CD1c-positive myeloid dendritic cell (primary cell): Measurements from ENCODE around the gene NPHS1.

Experiments
- DNase-seq: peaks from one replicate; pipeline ENCODE4 v3.0.0-alpha.2; 2016; ENCODE audit errors: extremely low spot score

Gene NPHS1

DNA sequence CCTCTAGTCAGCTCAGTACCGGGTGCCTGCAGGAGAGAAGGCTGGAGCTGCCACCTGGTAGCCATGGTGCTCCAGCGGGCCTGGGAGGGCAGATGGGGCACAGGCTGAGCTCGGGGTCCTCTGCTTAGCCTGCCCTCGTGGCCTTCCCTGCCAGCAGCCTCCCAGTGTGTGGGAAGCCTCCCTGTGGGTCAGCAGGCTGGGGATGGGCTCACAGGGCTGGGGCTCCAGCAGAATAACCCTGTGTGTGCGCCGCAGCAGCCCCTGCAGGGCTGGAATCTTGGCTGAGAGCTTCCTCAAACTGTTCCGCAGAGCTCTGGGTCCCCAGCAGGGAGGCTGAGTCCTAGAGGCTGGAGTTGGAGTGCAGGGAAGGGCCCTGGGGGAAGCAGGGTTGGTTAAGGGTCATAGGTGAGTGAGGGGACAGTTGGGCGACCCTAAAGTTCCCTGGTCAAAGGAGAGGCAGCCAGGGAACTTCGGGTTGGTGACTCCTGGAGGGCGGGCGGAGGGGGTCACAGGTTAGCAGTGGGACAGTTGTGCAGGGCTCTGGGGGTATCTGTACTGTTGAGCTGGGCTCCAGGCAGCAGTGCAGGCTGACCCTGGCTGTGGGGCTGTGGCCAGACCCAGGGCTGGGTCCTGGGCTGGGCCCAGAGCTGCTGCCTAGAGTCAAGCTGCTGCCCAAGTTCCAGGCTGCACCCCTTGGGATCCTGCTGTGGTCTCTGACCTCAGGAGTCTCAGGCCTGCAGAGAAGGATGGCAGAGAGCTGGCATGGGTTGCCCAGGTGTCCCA is 62.9 kb downstream of the NPHS1 start:
- no peak for DNase-seq

DNA sequence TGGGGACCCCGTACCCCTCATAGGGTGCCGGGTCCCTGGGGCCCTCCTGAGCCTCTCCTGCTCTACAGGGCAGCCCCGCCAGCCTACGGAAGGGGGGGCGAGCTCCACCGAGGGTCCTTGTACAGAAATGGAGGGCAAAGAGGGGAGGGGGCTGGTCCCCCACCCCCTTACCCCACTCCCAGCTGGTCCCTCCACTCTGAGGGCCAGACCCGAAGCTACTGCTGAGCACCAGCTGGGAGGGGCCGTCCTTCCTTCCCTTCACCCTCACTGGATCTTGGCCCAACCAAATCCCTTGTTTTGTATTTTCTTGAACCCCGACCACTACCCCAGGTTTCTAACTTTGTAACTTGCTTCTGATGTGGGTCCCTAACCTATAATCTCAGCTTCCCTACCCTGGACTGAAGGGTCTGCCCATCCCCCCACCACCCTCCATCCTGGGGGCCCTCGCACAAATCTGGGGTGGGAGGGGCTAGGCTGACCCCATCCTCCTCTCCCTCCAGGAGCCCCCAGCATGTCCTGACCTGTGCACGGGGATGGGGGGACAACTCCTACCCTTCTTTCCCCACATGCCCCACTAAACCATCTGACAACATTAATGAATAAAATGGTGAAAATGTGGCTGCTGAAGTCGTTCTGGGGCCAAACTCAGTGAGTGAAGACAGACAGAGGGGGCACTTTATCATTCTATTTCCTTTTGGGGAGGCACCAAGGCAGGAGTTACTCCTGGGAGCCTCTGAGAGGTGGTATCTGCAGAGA is 63.9 kb downstream of the NPHS1 start:
- no peak for DNase-seq

DNA sequence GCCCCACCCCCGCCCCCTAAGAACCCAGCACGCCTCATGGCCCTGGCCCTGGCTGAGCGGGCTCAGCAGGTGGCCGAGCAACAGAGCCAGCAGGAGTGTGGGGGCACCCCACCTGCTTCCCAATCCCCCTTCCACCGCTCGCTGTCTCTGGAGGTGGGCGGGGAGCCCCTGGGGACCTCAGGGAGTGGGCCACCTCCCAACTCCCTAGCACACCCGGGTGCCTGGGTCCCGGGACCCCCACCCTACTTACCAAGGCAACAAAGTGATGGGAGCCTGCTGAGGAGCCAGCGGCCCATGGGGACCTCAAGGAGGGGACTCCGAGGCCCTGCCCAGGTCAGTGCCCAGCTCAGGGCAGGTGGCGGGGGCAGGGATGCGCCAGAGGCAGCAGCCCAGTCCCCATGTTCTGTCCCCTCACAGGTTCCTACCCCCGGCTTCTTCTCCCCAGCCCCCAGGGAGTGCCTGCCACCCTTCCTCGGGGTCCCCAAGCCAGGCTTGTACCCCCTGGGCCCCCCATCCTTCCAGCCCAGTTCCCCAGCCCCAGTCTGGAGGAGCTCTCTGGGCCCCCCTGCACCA is 65.0 kb downstream of the NPHS1 start:
- DNase-seq: no peak

DNA sequence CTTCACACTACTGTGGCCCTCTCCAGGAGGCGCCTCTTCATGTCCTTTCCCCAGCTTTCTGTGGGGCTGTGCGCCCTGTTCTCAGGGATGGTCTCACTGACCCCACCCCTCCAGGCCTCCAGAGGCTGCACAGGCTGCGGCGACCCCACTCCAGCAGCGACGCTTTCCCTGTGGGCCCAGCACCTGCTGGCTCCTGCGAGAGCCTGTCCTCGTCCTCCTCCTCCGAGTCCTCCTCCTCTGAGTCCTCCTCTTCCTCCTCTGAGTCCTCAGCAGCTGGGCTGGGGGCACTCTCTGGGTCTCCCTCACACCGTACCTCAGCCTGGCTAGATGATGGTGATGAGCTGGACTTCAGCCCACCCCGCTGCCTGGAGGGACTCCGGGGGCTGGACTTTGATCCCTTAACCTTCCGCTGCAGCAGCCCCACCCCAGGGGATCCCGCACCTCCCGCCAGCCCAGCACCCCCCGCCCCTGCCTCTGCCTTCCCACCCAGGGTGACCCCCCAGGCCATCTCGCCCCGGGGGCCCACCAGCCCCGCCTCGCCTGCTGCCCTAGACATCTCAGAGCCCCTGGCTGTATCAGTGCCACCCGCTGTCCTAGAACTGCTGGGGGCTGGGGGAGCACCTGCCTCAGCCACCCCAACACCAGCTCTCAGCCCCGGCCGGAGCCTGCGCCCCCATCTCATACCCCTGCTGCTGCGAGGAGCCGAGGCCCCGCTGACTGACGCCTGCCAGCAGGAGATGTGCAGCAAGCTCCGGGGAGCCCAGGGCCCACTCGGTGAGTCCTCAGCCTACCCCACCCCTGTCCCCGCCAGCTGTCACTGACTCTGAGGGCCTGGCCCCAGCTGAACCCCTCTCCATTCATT is 65.8 kb downstream of the NPHS1 start:
- no peak for DNase-seq

DNA sequence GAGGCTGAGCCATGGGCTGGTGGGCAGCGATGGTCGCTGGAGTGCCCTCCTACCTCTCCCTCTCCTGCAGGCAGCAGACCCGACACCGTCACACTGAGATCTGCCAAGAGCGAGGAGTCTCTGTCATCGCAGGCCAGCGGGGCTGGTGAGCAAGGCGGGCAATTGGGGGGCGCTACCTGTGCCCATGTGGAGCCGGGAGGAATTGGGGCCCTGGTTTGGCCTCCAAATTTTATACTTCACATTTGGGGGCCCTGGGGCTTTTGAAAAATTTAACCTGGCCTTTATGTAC is 67.0 kb downstream of the NPHS1 start:
- DNase-seq: no peak

DNA sequence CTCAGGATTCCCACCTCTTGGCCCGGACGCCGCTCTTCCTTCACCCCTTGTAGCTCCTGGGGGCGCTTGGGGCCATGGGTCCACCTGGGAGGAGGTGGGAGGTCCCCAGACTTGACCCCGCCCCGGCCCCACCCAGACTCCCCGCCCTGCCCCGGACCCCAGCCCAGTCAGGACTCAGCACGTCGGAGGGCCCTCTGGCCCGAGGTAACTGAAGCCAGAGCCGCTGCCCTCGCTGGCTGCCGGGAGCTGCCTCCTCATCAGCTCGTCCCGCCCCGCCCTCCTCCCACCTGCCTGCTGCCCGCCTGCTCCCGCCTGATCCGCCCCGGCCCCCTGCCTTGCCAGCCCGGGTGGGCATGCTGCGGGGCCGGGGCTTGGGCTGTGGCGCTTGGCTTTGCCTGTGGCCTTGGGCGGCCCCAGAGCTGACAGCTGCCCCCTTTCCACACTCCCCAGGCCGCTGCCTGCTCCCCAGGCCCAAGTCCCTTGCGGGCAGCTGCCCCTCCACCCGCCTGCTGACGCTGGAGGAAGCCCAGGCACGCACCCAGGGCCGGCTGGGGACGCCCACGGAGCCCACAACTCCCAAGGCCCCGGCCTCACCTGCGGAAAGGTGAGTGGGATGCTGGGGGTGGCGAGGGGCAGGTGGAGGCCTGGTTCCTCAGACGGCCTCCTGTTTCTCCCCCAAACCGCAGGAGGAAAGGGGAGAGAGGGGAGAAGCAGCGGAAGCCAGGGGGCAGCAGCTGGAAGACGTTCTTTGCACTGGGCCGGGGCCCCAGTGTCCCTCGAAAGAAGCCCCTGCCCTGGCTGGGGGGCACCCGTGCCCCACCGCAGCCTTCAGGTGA is 67.6 kb downstream of the NPHS1 start:
- DNase-seq: no peak

DNA sequence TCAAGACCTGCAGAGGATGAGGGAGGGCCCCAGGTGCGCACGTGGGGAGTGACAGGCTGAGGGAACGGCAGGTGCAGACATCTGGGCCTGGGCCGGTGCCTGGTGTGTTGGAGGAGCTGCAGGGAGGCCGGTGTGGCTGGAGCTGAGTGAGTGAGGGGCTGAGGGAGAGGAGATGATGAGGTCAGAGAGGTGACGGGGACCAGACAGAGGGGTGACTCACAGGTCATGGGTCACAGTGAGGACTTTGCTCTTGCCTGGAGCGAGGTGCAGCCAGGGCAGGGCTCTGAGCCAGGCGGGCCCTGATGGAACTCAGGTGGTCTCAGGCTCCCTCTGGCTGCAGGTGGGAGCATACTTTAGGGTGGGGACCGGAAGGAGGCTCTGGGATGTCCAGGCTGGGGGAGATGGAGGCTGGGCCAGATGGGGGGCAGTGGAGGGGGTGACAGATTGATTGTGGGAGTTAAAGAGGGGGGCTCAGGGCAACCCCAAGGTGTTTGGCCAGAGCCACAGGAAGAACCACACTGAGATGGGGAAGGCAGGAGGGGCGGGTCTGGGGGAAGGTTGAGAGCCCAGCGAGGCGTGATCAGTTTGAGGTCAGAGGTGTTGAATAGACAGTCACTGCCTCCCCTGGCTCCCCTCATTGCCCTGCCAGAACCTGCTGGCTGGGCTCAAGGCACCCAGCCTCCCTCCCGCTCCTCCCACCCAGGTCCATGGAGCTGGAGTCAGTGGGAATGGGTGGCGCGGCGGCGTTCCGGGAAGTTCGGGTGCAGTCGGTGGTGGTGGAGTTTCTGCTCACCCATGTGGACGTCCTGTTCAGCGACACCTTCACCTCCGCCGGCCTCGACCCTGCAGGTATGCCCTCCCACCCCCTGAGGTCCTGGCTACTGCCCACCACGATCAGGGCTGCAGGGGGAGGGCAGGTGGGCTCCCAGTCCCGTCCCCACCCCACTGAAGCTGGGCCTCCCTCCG is 68.6 kb downstream of the NPHS1 start:
- no peak for DNase-seq

DNA sequence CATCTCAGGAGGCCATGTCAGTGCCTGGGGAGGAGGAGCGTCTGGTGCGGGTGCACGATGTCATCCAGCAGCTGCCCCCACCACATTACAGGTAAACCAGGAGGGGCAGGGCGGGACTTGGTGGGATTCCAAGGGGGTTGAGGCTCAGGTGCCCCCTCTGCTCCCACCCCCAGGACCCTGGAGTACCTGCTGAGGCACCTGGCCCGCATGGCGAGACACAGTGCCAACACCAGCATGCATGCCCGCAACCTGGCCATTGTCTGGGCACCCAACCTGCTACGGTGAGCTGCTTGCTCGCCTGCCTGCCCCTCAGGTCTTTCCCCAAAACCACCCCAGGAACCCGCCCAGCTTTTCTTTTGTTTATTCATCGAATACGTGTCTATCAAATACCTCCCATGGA is 69.7 kb downstream of the NPHS1 start:
- DNase-seq: no peak

DNA sequence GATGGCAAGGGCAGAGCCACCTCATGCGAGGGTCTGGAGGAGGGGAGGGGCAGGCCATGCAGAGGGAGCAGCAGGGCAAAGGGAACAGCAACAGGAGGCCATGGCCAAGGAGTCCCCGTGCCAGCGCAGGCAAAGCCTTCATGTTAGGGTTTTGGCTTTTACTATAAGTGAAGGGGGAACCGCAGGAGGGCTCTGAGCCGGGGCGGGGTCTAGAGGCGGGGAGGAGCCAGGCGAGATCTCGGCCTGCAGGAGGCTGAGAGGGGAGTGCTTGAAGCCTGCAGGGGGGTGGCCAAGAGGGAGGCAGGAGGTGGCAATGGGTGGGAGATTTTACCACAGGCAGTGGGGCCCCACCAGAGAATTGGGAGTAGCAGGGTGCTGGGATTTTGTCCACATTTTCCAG is 70.7 kb downstream of the NPHS1 start:
- no peak for DNase-seq

DNA sequence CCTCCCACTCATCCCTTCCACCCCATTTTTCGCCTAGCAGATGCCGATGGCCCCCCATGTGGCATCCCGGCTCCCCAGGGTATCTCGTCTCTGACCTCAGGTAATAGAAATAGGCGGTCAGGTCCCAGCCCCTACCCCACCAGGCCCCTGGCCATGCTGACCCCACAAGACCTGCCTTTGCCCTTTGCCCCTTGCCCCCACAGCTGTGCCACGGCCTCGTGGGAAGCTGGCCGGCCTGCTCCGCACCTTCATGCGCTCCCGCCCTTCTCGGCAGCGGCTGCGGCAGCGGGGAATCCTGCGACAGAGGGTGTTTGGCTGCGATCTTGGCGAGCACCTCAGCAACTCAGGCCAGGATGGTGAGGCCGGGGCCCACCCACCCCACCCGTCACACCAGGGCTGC is 71.6 kb downstream of the NPHS1 start:
- DNase-seq: no peak

DNA sequence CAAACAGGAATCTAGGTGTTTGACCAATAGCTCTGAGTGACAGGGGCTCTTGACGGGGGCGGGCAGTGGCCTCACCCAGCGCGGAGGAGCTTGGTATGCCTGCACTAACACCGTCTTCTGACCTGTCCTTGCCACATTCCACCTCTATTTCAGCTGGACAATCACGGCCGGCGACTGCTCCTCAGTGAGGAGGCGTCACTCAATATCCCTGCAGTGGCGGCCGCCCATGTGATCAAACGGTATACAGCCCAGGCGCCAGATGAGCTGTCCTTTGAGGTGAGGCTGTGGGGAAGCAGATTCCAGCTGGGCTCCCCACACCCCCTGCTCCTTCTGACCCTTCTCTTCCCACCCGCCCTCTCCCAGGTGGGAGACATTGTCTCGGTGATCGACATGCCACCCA is 72.2 kb downstream of the NPHS1 start:
- DNase-seq: no peak

DNA sequence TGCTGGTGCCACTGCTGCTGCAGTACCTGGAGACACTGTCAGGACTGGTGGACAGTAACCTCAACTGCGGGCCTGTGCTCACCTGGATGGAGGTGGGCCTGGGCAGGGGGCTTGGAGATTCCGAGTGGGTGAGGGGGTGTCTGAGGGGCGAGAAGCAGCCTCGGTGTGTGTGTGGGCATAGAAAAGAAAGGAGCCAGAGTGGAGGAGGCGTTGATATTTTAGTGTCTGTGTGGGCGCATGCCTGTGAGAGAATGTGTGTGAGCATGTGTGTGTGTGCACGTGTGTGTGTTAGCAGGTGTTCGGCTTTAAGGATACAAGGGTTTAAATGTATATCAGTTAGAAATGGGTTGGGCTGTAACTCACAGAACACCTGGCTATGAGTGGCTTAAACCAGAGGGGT is 73.3 kb downstream of the NPHS1 start:
- DNase-seq: no peak

DNA sequence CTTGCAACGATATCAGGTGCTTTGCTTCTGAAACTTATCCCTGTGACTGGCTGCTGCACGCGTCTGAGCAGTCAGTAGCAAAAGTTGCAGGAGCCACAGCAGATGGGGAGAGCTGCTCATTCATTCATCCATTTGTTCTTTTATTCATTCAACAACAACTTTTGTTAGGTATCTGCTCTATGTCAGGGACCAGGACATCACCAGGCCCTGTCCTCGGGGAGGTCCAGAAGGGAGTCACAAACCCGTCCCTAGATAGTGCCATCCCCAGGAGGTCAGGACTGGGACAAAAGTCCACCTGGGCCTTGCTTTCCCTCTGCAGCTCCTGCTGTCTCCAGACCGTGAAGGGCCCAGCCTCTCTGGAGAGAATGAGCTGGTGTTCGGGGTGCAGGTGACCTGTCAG is 74.3 kb downstream of the NPHS1 start:
- no peak for DNase-seq

DNA sequence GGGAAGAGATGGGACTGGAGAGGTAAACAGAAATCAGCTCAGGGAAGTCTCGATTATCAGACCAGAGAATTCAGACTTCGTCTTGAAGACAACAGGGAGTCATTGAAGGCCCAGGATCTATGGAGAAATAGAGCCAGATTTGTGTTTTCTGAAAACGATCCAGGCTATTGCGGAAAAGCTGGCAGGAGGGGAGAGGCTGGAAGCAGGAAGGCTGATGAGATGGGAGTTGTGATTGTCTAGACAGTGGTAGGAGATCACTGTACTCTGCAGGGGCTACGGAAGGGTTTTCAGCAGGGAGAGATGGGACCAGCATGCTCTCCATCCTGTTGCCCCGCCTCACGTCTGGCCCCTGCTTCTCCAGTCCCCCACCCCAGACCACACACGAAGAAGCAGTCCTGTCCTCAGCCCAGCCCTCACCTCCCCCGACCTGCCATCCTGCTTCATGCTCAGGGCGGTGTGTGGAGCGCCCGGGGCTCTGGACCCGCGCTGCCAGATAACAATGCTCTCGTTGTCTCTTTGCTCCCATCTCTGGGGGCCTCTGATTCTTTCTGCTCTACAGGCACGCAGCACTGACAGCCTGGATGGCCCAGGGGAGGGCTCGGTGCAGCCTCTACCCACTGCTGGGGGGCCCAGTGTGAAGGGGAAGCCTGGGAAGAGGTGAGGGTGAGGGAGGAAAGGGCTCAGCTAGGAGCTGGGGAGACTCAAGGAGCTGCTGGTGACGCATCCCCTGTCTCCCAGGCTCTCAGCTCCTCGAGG is 75.0 kb downstream of the NPHS1 start:
- no peak for DNase-seq

DNA sequence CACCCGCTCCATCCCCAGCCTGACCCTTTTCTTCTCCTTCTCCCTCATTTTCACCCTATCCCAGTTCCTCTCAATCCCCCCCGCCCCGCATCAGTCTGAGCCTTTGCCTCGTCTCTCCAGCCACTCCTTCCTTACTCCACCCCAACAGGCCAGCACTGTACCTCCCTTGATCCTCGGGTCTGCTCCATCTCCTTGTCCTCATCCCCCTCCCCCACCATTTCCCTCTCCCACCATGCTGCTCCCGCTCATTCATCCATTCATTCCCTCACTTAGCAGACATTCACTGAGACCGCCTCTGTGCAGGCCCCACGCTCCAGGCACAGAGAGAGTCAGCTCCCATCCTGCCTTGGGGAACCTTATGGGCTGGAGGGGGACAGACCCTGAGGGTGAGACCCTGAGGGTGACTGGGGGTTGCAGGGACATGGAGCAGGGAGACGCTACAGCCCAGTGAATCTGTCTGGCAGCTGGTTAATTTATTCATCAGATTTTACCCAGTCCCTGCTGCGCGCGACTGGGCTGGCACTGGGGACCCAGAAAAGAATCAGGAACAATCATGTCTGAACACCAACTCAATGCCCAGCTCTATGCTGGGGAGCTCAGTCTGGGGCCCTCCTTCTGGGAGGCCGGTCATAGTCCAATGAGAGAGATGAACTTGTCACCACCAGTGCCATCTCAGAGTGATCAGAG is 76.1 kb downstream of the NPHS1 start:
- no peak for DNase-seq
